HG03097 (cell line): ENCODE measurements around the gene RXRA.

Experiments used
- ATAC-seq: cut with Tn5 transposase; IDR thresholded peaks from one replicate; pipeline ENCODE4 v1.9.1; 2021; ENCODE audit not compliant: unreplicated experiment, low FRiP score

The RXRA gene

GRCh38 chr9:134458207-134459108 is 132.2 kb downstream of the RXRA start:
- no peak for ATAC-seq

DNA sequence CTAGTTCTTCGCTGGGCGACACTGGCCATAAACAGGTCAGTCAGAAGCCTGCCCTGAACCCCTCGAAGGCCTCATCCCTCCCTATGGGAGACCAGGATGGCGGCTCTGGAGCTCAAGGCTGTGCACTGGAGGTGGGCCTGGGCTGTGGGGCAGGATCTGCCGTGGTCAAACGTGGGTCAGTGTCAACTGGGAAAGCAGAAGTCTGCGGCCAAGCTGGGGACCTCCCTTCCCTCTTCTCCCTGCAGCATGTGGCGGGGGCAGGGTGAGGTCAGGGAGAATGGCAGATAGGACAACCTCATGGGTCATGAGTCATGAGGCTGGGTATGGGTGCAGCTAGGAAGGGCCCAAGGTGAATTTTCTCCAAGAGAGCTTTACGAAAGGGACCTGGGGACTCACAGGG is 132.9 kb downstream of the RXRA start:
- ATAC-seq: no peak

DNA sequence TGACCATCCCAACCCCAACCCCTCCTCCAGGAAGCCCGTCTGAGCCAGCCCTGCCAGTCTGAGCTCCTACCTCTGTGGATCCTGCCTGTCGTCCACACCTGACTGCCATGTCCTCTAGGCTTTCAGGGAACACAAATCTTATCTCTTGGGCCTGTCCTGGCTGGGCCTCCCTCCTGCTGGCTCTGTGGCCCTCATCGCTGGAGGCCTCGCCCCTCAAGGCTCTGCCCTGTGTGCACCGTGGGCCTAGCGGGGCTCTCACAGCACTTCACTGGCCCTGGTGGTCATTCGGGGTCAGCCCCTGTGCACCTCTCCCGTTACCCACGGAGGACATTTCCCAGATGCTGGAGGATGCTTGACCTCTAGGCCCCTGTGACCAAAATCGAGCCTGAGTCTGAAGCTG is 133.3 kb downstream of the RXRA start:
- no peak for ATAC-seq

- ATAC-seq: no peak
Observed at GRCh38 chr9:134460206-134460605, 134.0 kb downstream of the RXRA start.

- no peak for ATAC-seq
Observed at GRCh38 chr9:134460896-134461295, 134.6 kb downstream of the RXRA start.

- no peak for ATAC-seq
Observed at GRCh38 chr9:134461426-134461982, 135.2 kb downstream of the RXRA start.

GRCh38 chr9:134462318-134462717 is 136.1 kb downstream of the RXRA start:
- ATAC-seq: no peak

- ATAC-seq: no peak
Observed at GRCh38 chr9:134463280-134463679, 137.0 kb downstream of the RXRA start.

DNA sequence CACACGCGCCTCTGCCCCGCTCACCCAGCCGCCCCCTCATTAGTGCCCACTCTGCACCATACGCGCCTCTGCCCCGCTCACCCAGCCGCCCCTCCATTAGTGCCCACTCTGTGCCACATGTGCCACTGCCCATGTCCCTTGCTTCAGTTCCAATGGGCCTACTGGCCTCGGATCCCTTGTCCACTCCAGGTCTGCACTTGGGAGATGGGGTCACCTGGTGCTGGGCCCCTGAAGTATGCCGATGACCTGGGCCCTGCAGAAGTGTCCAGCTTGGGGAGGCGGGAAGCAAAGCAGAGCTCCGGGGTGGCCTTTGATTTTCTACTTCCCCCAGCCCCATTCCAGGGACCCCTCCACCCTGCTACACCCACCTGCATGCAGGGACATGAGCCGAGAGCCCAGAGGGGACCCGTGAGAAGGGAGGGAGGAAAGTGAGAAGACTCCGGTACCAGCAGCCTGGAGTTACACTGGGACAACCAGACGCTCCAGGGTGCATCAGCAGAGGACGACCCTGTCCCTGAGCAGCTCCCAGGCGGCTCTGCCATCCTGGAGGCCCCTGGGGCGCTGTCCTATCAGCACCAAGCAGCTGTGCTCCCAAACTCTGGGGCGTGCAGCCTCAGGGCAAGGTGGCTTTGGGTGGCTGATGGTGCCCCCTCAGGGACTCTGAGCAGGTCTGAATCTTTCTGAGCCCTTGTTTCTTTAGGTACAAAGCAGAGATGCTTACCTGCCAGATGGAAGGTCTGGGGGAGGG is 140.8 kb downstream of the RXRA start:
- ATAC-seq: no peak

GRCh38 chr9:134468358-134468757 is 142.1 kb downstream of the RXRA start:
- no peak for ATAC-seq

GRCh38 chr9:134469041-134469875 is 143.0 kb downstream of the RXRA start:
- no peak for ATAC-seq

- no peak for ATAC-seq
Observed at GRCh38 chr9:134472256-134472655, 146.0 kb downstream of the RXRA start.

DNA sequence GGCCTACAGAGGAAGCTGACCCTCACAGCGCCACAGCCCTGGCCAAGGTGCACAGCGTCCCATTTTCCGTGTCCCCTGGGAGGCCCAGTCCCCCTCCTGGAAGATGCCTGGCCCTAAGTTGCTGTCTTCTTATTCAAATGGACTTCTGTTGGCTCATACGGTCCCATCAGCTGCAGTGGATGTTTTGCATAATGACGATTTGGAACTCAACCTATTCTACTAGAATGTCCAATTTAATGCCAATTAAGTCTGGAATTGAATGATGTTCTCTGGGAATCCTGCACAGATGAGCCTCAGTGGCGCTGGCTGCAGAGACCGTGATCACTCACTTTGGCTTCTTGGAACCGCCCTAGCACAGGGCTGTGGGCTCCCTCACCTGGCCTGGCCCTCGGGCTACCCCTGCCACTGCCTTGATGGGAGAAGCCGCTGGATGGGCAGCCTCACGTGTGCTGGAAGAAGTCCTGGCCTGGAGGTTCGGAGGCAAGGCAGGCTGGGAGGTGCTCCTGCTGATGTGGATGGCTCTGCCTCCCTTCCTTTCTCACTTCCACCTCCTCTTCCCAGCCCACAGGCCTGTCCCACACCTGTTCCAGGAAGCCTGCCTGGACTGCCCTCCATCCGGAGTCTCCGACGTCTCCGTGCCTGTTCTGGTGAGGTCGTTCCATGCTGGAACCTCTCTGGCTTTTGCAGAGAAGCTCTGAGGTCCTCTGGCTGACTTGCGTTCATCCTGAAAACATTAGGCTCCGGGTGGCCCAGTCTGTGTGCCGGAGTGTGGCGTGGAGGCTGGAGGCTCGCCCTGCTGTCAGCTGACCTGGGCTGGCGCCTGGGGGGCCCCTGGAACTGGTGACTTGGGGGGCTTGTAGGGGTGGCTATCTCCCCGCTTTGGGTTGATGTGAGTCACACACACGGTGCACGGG is 147.1 kb downstream of the RXRA start:
- no peak for ATAC-seq

DNA sequence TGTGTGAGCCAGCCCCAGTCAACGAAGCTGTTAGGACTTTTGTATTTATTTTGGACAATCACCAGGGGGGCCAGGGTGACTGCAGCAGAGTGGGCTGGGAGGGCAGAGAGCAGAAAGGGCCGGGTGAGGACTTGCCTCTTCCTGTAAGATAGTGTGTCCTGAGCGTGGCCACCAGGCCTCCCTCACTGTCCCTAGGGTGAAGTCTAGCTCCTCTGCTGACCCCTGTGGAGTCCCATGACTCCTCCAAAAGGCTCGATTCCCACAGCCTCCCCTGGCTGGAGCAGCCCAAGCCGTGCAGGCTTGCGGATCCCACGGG is 147.8 kb downstream of the RXRA start:
- no peak for ATAC-seq

DNA sequence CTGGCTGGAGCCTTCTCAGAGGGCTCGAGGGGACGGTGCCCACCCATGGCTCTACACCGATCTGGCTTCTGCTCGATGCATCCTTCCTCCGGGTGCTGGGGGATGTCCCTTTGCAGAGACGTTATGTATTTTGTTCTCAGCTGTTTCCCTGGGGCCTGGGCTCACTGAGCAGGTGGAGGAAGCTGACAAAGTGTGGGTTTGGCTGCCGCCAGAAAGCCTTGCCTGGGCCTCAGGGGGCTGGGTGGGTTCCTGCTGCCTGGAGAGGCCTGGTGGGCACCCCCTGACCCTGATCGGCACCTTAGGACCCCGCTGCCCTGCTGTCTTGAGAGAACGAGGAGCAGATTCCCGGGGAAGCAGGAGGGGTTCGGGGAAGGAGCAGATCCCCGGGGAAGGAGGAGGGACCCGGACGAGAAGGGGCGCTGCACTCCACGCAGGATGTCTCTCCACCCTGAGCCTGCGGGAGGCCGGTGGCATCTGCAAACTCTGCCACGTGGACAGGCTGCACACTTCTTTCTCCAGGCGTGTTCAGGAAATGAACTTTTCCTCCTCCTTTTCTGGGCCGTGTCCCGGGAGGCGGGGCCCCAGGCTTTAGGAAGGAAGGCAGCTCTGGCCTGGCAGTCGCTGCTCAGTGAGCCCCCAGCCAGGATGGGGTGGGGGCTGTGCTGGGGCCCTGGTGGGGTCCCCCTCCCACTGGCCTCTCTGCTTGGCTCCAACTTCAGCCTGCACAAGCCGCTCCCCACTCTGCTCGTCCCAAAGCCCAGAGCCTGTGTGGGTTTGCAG is 148.9 kb downstream of the RXRA start:
- ATAC-seq: no peak

- no peak for ATAC-seq
Observed at GRCh38 chr9:134476272-134476941, 150.2 kb downstream of the RXRA start.

- ATAC-seq: no peak
Observed at GRCh38 chr9:134476942-134477335, 150.7 kb downstream of the RXRA start.

DNA sequence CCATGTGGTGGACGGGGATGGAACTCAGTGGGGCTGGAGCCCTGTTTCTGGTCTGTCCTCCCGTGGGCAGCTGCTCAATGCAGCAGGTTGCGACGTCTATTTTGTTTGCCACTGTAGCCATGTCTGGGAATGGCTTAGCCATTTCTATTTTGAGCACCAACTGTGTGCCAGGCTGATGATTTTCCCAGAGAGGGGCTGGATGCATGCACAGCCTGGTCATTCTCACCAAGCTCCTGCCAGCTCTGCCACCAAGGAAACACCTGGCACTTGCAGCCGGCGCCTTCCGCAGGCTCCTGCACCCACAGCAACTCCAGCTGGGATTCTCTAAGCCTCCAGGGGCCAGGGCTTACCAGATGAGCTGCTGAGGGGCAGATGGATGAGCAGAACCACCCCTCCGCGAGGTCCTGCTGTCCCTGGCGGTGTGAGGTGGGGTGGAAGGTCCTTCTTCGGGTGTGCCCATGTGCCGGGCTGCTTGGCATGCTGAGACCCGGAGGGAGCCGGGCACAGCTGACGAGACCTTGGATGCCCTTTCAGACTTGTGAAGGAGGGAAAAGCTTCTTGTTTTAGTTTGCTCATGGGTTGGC is 151.2 kb downstream of the RXRA start:
- no peak for ATAC-seq
